Right atrium auricular region (tissue), 2 donors: Measurements from ENCODE around the gene GALNT3. TPM values are rescaled to one million over a fixed set of nuclear protein-coding genes. Genes with fewer than 3 reads are reported as not detected.
A peak's percentile ranks its signal among the peaks of the same experiment; 100 is the strongest.

Experiments
- DNase-seq: peaks from one replicate; pipeline ENCODE4 v3.0.0-alpha.2; 2019; ENCODE audit warnings: low spot score
- H3K27ac ChIP-seq, 2 donors: fragments of 200-600 bp; sonication (generic); 1 replicate in 1 of 2; 2 replicates in 1 of 2; pipeline ENCODE4 v1.5.1; 2016 to 2019
- H3K27me3 ChIP-seq, 2 donors: fragments of 200-600 bp; sonication (generic); one replicate each; pipeline versions ENCODE4 v1.5.1 to v1.6.0; 2017 to 2019
- H3K36me3 ChIP-seq: fragments of 200-600 bp; sonication (generic); one replicate; pipeline ENCODE4 v1.5.1; 2016
- H3K4me1 ChIP-seq, 2 donors: fragments of 200-600 bp; sonication (generic); one replicate each; pipeline versions ENCODE4 v1.5.1 to v1.6.0; 2017 to 2019
- H3K4me3 ChIP-seq, 2 donors: fragments of 200-600 bp; sonication (generic); 1 replicate in 1 of 2; 2 replicates in 1 of 2; pipeline ENCODE4 v1.5.1; 2017 to 2019; ENCODE audit warnings: mild to moderate bottlenecking in 1 of 2, moderate library complexity in 1 of 2
- H3K9me3 ChIP-seq, 2 donors: fragments of 200-600 bp; sonication (generic); one replicate each; pipeline ENCODE4 v1.5.1; 2019
- total RNA-seq, 2 donors: library from RNA; depleted of rRNA; stranded (reverse); fragments of >200 nt; gene quantifications; one replicate each; pipeline ENCODE4 v1.1.0, GENCODE V29; 2016
- TF ChIP-seq, protein P1 (sequence below), 2 donors: fragments of 200-600 bp; sonication (generic); IDR thresholded peaks; one replicate each; pipeline ENCODE4 v1.5.1; 2019; ENCODE audit warnings: antibody characterized with exemption in 2 of 2

The GALNT3 gene
- total RNA-seq, 2 donors from 2014 or later: 0.11 to 0.47 TPM

DNA sequence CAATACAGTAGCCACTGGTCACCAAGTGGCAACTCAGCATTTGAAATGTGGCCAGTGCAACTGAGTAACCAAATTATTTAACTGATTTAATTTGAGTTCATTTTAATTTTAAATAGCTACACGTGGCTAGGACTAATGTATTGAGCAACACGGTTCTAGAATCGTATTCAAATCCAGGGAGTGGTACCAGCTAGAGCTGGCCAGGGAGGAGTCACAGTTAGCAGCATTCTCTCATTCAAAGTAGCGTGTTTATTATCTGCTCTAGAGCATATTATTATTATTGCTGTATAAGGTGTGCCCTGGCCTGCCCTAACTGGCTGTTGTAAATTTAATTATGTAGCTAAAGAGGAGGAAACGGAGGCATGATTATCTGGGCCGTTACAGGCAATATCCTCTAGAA is 92.9 kb downstream of the GALNT3 start:
- H3K36me3 ChIP-seq: no peaks in the 10 kb centered on the region
- no peak for DNase-seq
- H3K4me1 ChIP-seq: no peaks in the 10 kb centered on the region
- no peaks in the 10 kb centered on the region for H3K9me3 ChIP-seq
- H3K27ac ChIP-seq: no peak overlapping the region
- H3K27me3 ChIP-seq: no peaks in the 10 kb centered on the region
- TF ChIP-seq, protein P1, sequence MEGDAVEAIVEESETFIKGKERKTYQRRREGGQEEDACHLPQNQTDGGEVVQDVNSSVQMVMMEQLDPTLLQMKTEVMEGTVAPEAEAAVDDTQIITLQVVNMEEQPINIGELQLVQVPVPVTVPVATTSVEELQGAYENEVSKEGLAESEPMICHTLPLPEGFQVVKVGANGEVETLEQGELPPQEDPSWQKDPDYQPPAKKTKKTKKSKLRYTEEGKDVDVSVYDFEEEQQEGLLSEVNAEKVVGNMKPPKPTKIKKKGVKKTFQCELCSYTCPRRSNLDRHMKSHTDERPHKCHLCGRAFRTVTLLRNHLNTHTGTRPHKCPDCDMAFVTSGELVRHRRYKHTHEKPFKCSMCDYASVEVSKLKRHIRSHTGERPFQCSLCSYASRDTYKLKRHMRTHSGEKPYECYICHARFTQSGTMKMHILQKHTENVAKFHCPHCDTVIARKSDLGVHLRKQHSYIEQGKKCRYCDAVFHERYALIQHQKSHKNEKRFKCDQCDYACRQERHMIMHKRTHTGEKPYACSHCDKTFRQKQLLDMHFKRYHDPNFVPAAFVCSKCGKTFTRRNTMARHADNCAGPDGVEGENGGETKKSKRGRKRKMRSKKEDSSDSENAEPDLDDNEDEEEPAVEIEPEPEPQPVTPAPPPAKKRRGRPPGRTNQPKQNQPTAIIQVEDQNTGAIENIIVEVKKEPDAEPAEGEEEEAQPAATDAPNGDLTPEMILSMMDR (IDR thresholded peaks at IDR 0.05): no peak
- no peak overlapping the region for H3K4me3 ChIP-seq

- no peak overlapping the region for H3K27ac ChIP-seq
- TF ChIP-seq, protein P1 (IDR thresholded peaks at IDR 0.05): no peak
- no peak overlapping the region for H3K4me3 ChIP-seq
- no peaks in the 10 kb centered on the region for H3K27me3 ChIP-seq
- no peak for DNase-seq
- H3K9me3 ChIP-seq: no peaks in the 10 kb centered on the region
- H3K36me3 ChIP-seq: no peaks in the 10 kb centered on the region
- H3K4me1 ChIP-seq: no peaks in the 10 kb centered on the region
Observed at GRCh38 chr2:165700531-165700930, 93.5 kb downstream of the GALNT3 start.

DNA sequence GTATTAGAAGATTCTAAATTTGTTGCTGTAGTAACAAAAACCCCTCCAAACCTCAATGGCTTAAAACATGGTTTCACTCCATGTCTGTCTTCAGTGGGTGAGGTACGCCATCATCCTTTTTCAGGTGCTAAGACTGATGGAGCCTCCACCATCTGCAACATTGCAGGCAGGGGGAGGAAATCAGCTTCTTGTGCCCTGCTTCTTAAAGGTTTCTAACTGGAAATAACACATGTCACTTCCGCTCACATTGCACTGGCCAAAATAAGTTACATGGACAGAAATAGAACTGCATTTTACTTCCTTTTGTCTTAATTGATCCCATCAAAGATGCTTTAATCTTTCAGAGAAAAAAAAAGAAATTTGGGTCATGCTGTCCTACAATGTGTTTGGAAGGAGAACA is 94.1 kb downstream of the GALNT3 start:
- no peak overlapping the region for H3K27ac ChIP-seq

GRCh38 chr2:165698444-165698884 is 95.6 kb downstream of the GALNT3 start:
- TF ChIP-seq, protein P1 (IDR thresholded peaks at IDR 0.05): peak in 1 of 2 donors; percentile 58
- no peaks in the 10 kb centered on the region for H3K36me3 ChIP-seq
- H3K4me3 ChIP-seq: no peak overlapping the region
- DNase-seq: peak; percentile 59
- H3K27ac ChIP-seq: no peak overlapping the region
- no peaks in the 10 kb centered on the region for H3K9me3 ChIP-seq
- H3K4me1 ChIP-seq: no peaks in the 10 kb centered on the region
- no peaks in the 10 kb centered on the region for H3K27me3 ChIP-seq

More for the DNA sequence above, 94.1 kb downstream of the GALNT3 start:
- no peaks in the 10 kb centered on the region for H3K36me3 ChIP-seq
- TF ChIP-seq, protein P1 (IDR thresholded peaks at IDR 0.05): no peak
- DNase-seq: no peak
- H3K4me3 ChIP-seq: no peak overlapping the region
- no peaks in the 10 kb centered on the region for H3K9me3 ChIP-seq
- H3K27me3 ChIP-seq: no peaks in the 10 kb centered on the region
- no peaks in the 10 kb centered on the region for H3K4me1 ChIP-seq

DNA sequence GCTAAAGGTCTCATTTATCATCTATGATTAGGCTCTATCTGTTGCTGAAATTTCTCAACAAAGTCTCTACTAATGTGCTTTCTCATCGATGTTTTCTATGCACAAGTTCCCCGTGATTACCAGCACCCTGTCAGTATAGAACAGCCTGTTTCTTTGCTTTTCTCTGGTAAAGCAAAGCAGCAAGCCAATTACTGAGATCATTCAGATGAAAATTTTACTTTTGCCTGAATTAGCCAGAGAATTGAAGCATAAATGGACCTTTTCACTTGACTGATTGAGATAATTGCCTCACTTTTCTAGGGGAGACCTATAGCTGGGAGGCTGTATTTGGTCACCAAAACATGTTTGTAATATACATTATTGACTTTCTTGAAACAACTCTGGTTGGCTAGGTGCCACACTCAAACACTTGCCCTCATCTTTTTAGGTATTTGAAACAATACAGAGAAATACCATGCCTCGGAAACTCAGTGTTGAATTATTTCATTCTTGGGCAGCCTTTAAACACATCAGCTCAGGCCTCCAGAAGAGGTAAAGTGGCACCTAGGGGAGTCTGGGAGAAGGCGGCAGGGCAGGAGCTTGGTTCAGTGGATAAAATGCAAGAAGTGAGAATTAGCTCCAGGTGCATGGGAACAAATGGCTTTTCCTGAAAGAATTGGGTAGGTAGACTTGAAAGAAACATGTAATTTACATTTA is 96.2 kb downstream of the GALNT3 start:
- Histone ChIP-seq H3K4me3 (no peak overlapping the region), H3K4me1 (no peaks in the 10 kb centered on the region), H3K36me3 (no peaks in the 10 kb centered on the region), H3K9me3 (no peaks in the 10 kb centered on the region), H3K27me3 (no peaks in the 10 kb centered on the region), H3K27ac (no peak overlapping the region)
- DNase-seq: no peak
- TF ChIP-seq, protein P1 (IDR thresholded peaks at IDR 0.05): no peak

Other genes starting within 250 kb of the GALNT3 start
- gene TTC21B, start 159.5 kb upstream of the GALNT3 start, total RNA-seq: 1 to 10 TPM; 9.9 TPM